GM18519 (cell line): Measurements from ENCODE around the gene SPATA20.

Experiments used
- ATAC-seq: cut with Tn5 transposase; IDR thresholded peaks from one replicate; pipeline ENCODE4 v1.9.1; 2021; ENCODE audit warnings: mild to moderate bottlenecking, moderate library complexity; ENCODE audit not compliant: unreplicated experiment, low FRiP score

The SPATA20 gene

DNA sequence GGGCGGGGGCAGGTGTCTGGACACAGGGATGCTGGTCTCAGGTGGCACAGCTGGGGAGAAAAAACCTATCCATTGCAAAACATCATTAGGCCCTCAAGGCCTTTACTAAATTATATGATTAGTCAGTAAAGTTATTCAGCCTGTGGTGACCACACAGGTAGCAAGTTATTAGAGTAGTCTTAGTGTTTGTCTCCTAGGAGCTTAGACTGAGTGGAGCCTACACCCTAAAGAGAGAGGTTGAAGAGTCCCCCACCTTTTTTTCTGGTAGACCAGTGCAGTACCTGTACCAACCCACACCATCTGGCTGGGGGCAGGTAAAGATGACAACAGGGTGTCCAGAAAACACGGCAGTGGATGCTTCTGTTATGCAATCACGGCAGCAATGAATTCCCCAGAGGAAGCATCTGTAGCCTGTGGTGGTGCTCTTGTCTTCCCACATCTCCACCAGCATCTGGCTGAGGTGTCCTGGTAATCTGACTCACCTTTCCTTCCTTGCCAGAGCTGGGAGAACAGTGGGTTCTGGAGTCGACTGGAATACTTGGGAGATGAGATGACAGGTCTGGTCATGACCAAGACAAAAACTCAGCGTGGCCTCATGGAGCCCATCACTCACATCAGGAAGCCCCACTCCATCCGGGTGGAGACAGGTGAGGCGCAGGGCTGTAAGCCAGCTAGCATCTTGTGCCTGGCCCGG is 27.7 kb upstream of the SPATA20 start:
- no peak for ATAC-seq

DNA sequence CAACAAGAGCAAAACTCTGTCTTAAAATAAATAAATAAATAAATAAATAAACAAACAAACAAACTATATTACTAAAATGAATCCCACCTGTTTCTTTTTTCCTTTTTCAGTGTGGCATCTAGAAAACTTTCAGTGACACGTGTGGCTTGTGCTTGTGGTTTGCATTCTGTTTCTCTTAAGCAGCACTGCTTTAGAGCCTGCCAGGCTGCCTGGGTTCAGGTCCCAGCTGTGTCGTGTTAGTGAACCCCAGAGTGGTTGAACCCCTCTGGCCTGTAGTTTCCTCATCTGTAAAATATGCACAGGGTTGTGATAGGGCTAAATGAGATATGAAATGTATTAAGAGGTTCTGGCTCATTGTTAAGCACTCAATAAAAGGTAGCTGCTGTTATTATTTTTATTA is 26.5 kb upstream of the SPATA20 start:
- no peak for ATAC-seq

DNA sequence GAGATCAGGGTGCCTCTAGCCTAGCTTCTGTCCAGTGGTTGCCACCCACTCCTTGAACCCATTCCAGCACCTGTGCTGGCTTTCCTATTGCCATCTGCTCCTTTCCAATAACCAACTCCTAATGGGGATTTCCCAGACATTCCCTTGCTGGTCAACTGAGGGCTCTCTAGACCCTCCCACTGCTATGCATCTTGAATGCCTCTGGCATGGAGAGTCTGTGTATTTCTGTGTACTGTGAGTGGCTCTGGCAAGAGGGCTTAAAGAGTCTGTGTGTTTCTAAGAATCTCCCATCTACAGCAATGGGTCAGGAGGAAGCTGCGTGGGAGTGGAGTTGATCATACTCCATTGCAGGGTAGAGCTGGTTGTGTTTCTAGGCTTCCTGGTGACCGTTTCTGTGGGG is 25.5 kb upstream of the SPATA20 start:
- ATAC-seq: no peak

DNA sequence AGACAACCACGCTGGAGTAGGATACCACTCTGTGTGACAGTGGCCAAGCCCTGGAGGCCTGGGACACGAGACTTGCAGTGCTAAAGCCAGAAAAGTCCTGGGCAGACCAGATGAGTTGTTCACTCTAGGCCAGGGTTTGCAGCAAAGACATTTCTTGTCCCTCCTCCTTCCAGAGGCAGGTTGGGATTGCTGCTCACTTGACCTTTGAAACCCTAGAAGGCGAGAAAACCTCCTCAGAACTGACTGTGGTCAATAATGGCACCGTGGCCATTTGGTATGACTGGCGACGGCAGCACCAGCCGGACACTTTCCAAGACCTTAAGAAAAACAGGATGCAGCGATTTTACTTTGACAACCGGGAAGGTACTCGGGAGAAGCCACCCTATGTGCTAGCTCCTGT is 24.2 kb upstream of the SPATA20 start:
- ATAC-seq: no peak

DNA sequence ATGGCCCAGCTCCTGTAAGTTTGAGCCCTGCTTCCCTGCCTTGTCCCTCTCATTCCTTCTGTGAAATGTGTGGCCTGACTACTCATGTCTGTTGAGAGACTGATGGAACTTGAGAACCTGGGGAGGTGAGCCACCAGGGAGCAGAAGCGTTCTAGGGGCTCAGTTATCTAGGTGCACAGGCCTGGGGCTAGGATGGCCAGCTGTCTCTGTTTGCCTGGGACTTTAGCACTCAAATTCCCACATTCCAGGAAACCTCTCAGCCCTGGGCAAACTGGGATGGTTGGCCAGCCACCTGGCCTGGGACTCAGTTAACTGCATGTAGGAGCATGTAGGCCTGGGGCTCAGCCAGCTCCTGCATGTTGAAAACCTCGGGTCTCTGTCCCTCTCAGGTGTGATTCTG is 23.8 kb upstream of the SPATA20 start:
- no peak for ATAC-seq

DNA sequence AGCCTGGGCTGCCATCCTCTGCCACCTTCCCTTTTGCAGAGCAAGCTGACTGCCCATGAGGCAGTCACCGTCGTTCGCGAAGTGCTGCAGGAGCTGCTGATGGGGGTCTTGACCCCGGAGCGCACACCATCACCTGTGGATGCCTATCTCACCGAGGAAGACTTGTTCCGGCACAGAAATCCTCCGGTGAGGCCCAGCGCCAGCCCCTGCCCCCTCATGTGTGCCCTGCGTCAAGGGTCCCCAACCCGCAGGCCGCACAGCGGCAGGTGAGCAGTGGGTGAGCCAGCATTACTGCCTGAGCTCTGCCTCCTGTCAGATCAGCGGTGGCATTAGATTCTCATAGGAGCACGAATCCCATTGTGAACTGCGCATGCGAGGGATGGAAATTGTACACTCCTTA is 22.1 kb upstream of the SPATA20 start:
- ATAC-seq: no peak

DNA sequence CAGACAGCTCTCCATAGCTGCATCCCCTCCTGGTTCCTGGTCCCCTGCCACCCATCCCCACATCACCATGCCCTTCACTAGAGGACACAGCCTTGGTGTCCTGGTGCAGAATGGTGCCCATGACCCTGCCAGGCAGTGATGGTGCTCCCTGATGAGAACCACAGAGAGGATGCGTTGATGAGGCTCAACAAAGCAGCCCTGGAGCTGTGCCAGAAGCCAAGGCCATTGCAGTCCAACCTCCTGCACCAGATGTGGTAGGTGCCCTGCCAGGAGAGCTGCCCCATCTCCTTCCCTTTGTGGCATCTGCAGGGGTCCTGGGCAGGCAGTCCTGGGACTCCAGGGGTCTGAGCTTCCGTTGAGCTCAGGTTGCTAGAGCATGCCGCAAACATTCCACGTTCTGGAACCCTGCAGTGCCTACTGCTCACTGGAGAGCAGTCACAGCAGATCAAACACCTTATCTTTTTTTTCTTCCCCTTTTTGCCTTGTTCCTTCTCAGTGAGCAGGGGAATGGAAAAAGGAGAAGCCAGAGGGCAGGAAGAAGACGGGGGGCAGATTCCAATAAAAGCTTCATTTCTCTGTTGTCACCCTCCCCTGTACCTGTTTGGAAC is 19.7 kb upstream of the SPATA20 start:
- no peak for ATAC-seq

DNA sequence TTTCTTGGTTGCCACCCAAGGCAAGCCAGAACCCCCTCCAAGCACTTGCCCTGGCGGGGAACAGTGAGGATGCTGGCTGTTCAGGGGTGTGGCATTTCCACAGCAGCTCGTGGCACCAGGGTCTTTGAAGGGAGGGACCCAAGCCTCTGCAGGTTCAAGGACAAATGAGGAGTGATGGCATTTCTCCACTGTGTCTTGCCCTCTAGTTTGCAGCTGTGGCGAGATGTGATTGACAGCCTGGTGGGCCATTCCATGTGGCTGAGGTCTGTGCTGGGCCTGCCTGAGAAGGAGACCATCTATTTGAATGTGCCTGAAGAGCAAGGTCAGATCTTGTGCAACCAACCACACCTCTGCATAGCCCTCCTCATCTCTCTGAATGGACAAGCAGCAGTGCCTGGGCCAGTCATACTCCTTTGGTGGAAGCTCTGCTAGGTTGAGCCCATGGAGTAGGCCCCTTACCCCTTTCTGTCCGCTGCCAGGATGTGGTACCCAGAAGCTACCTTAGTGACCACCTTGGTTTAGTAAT is 19.0 kb upstream of the SPATA20 start:
- ATAC-seq: no peak

DNA sequence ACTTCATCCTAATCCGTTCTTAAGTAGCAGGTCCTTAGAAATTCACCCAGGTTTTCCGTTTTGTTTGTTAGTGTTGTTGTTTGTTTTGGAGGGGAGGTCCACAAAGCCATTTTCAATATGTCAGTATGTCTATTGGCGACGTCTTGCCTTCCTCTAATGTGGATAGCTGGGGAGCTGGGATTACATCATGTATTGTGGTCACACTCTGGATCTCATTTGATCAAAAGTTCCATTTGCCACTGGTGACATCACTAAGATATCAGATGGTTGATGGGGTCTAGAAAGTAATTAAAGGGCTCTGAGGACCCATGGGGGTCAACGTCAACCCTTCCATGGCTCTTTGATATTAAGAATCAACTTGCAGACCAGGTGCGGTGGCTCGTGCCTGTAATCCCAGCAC is 17.1 kb upstream of the SPATA20 start:
- ATAC-seq: no peak

DNA sequence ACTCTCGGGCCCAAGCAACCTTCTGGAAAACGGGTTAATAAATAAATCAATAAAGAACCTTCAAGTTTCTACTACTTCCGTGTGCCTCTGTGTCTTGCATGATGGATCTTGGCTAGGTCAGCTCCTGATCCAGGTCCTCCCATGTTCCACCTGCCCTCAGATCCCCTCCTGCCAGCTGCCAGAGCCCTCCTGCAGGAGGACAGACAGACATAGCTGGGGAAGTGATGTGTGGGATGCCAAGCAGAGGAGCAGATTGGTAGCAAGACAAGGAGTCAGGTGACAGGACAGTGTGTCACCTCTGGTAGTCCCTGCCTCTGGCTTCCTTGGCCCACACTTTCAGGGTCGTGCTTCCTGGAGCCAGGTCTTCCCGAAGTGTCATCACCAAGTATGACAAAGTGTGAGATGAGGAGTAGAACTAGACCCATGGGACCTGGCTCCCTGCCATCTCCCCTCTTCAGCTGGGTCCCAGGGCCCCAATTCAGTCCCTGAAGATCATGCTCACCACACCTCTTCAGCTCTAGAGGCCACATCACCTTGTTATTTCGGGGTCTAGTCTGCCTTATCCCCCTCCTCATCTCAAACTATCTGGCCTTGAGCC is 15.4 kb upstream of the SPATA20 start:
- ATAC-seq: no peak

DNA sequence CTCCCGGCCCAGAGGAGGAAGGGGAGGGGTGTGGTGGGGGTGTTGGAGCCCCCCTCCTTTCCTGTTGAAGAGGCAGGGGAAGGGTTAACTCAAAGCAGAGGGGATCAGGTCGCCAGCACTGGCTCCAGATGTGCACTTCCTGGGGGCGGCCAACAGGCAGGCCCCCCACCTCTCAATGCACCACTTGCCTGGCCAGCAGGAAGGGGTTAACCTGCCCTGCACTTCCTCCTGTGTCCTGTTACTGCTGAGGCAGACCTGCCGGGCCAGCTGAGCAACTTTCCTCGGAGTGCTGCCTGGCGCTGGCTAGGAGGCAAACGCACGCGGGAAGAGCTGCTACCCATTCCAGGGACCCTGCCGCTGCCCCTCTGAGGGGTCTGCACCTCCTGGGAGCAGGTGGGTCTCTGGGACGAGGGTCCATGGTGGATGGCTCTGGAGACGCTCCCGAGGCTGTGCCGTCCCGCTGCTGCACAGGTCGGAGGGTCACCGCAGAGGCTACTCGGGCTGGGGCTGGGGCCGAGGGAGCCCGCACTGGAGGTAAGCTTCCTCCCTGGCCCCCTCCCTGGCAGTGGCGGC is 14.4 kb upstream of the SPATA20 start, which contains the start of gene EPN3:
Gene EPN3 (plus strand): TSS at position 284 of the 573 bp plus-strand sequence. CDS start 3,822 bp downstream, outside the sequence.
- ATAC-seq: no peak

DNA sequence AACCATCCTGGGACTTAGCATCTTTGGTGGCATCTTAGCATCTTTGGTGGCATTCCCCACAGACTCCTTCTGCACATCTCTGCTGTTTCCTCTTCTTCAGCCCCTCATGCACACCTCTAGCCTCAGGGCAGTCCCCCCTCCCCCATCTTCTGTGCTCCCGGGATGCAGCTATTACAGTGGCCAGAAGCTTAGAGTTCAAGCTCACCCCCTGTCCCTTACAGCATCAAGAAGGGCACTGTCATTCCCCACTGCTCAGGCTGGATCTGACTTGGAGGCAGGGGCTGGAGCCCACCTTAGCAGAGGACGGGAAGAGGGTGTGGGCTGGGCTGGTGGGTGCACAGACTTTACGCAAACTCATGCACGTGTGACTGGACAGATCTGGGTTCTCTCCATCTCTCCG is 13.8 kb upstream of the SPATA20 start:
- ATAC-seq: no peak

DNA sequence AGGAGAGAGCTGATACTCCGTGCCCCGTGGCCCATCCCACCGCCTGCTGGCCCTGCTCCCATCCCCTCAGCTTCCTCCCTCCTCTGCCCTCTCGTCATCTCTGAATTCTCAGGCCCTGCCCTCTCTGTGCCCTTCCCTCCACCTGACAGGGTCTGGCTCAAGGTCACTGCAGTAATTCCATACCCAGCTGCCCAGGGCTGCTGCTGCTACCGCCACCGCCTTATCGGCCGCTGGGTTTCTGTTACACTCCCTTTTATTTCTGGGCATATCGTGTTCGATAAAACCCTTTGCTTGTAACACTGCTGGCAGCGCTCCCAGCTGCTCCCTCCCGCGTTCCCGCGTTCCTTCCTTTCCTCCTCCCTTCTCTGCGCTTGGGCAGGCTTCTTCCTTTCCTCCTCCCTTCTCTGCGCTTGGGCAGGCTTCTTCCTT is 13.2 kb upstream of the SPATA20 start:
- ATAC-seq: no peak

DNA sequence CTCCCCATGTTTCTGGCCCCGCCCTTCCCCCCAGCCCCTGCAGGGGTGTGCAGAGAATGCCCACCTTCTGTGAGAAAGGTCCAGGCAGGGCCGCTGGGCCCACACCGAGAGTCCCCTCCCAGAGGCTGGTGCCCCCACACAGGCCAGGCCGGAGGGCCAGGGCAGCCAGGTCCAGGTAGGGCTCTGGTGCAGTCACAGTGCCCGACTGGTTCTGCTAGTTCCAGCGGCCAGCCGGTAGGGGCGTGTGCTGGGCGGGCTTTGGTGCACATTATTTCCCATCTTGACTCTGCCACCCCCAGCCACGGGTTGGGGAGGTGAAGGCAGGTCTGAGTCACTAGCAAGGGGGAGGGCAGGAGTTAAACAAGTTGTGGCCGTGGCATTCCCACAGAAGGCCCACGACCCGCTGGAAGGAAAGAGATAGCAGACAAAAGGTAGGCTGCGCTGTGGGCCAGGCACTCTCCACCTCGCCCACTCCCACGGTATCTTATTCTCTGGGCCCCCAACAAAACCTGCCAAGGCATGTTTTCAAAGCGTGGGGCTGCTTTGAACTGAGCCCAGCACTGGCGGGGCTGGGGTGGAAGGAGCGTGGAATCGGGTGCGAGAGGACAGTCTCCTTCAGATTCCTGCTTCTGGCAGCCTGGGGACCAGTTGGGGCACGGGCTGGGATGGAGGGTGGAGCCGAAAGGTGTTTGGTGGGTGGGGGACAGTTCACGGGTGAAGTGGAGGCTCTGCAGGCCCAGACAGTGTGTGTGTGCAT is 12.6 kb upstream of the SPATA20 start:
- no peak for ATAC-seq

DNA sequence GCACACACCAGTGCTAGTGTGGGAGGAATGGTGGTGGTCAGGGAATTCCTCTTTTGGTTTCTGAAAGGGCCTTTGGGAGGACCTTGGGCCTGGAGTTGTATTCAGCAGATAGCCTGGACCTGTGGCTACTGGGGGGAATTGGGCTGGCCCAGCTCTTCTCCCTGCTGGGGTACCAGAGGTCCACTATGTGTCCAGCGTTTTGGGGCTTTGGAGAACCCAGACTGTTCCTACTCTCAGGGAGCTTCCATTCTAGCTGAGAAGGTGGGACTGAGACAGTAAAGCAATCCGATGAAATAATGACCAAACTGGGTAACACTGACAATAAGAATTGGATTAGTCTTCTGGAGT is 12.0 kb upstream of the SPATA20 start:
- ATAC-seq: no peak

DNA sequence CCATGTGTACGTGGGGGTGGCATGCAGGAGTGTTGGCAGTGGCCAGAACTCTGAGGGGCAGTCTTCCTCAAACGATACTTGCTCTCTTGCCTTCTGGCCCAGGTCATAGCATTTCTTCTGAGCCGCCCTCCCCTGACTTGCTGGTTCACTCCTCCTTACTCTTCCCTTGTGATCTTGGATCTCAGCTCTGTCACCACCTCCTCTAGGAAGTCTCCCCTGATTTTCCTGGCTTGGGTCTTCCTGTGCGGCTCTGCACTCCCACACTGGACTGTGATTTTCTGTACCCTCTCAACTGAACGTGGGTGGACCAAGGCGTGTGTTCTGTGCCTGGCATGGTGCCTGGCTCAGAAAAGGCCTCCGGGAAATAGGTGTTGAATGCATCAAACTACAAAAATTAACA is 11.6 kb upstream of the SPATA20 start:
- ATAC-seq: no peak

DNA sequence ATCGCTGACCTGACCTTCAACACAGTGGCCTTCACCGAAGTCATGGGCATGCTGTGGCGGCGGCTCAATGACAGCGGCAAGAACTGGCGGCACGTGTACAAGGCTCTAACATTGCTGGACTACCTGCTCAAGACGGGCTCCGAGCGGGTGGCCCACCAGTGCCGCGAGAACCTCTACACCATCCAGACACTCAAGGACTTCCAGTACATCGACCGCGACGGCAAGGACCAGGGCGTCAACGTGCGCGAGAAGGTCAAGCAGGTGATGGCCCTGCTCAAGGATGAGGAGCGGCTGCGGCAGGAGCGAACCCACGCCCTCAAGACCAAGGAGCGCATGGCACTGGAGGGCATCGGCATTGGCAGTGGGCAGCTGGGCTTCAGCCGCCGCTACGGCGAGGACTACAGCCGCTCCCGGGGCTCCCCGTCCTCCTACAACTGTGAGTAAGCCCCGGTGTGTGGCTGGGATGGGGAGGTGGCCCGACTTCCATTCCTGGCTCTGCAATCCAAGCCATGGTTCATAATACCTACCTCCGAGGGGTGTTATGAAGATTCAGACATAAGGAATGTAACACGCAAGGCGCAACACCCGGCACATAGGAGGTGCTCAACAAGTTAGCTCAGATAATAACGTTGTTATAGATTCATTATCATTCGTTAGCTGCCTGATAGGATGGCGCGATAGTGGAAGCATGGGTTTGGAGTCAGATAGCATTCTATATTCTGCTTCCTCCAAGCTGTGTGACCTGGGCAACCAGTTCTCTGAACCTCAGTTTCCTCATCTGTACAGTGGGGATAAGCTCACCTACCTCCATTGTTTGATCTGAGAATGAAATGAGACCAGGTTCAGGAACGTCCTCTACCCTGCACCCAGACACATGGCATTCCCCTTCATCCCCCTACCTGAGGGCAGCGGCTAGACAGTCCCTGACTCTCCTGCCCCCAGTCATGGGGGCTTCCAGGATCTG is 10.0 kb upstream of the SPATA20 start:
- ATAC-seq: no peak

DNA sequence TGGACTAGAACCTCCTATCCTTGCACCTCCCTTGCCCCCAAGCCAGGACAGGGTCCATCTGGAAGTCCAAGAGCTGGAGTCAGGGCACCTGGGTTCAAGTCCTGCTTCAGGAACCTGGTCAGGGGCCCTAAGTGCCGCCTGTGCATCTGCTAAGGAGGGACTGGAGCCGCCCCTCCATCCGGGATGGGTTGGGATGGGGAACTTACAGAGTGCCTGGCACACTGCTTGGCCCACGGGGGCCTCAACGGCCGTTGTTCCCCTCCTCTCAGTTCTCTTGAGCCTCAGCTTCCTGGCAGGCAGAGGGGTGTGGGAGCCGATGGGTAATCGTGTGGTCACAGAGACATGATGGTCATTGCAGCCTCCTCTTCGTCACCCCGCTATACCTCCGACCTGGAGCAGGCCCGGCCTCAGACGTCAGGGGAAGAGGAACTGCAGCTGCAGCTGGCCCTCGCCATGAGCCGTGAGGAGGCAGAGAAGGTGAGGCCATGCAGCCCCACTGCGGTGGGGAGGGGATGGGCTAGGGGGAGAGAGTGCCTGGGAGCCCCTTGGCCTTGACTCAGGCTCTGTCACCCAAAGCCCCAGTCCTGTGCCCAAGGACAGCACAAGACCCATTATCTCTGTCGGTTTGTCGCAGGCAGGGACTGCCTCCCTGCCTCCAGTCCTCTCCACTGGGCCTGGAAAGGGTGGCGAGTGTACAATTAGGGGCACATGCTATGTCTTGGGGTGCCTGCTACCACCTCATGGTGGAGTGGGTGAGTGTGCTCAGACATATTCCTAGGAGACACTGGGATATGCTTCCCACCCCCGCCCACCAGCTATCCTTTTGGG is 9.0 kb upstream of the SPATA20 start:
- ATAC-seq: no peak
